NK-92 (cell line): Measurements from ENCODE around the gene AAGAB.
"Not testable (repeated sequence)": the region's sequence is repeated elsewhere in the genome, so short reads cannot be mapped to it uniquely, and the experiment has no call there.

Experiments
- DNase-seq: peaks from one replicate; lab custom pipeline; 2025; ENCODE audit not compliant: unreplicated experiment; lab: John Stamatoyannopoulos, UW

Gene AAGAB

DNA sequence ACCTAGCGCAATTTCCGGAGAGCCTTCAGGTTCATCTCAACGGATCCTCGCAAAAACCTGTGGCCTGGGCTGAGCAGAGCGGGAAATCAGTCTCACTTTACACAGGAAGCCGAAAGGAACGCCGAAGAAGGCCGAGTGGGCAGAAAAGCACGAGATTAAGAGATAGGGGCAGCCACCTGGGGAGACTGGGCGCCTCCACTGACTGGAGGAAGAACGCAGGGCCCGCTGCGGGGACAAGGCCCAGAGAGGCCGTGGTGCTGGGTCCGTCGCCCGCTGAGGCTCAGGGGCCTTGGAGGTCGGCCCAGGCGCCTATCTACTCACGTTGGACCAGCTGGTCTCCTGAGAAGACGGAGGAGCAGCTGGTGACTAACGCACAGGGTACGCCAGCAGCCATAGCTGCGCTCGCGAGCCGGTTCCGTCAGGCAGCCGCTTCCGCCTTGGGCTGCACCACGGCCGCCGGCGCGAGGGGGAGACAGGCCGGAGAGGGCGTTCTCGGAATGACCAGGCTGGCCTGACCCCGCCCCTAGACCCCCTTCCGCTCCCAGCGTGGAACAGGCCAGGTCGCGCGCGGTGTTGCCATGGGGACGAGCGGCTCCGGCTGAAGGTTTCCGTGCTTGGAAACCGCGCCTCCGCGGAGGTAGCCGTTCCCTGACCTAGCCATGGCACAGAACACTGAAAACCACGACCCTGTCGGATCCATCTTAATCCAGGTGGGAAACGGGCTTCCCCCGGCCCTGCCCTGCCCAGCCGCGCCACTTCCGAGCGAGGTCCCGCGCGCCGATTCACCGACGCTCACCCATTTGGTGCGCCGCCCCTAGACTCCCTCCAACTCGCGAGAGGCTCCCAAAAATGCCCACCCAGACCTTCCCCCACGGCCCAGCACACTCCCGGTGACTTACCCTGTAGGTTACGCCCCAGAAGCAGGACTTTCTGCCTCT is at the start of gene AAGAB, which contains the start of gene IQCH:
TSS of gene AAGAB (minus strand) at position 424 of the 938 bp plus-strand sequence. CDS start at position 394, 30 bp downstream.
TSS of gene IQCH (plus strand) at position 549 of the 938 bp plus-strand sequence. CDS start at position 660, 111 bp downstream.
- peak; percentile 71 for DNase-seq

- no peak for DNase-seq
These were observed 49.3 kb upstream of the AAGAB start for GRCh38 chr15:67303490-67304363.

- no peak for DNase-seq
These were observed 46.0 kb upstream of the AAGAB start for GRCh38 chr15:67300266-67301025.

DNA sequence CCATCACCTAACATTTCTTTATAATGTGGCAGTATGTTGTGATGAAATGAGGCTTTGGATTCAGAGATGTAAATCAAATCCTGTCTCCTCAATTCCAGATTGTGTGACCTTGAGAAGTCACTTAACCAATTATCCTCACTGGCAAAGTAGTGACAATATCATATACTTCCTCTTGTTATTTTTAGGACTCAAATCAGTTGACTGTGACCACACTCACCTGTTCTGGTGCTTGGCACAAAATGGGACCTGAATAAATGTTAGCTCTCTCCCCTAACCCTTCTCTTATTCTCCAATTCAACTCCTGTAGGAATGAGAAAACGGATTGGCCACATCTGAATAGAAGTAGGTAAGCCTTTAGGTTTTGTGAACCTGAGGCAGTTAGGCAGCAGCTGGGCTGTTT is 42.2 kb upstream of the AAGAB start:
- DNase-seq, result no peak

DNA sequence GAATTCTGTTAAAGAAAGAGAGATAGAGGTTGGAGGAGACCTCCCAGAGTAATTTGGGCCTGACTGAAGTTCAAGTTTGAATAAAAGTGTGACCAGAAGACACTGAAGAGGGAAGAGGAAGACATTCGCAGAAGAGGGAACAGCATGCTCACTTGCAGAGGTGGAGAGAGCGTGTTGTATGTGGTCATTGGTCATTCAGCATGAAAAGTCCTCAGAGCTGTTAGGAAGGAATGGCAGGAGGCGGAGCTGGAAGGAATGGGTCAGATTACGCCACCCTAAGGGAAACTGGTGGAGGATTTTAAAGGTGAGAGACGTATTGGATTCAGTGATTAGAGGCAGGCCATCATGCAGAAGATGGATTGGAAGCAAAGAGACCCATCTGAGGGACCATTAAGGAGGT is 41.7 kb upstream of the AAGAB start:
- no peak for DNase-seq

- DNase-seq, result no peak
These were observed 35.9 kb upstream of the AAGAB start for GRCh38 chr15:67290319-67290718.

- DNase-seq, result not testable (repeated sequence)
These were observed 31.9 kb upstream of the AAGAB start for GRCh38 chr15:67286400-67286799.

GRCh38 chr15:67285625-67286024 is 31.2 kb upstream of the AAGAB start:
- not testable (repeated sequence) for DNase-seq

- no peak for DNase-seq
These were observed 27.3 kb upstream of the AAGAB start for GRCh38 chr15:67281714-67282113.

DNA sequence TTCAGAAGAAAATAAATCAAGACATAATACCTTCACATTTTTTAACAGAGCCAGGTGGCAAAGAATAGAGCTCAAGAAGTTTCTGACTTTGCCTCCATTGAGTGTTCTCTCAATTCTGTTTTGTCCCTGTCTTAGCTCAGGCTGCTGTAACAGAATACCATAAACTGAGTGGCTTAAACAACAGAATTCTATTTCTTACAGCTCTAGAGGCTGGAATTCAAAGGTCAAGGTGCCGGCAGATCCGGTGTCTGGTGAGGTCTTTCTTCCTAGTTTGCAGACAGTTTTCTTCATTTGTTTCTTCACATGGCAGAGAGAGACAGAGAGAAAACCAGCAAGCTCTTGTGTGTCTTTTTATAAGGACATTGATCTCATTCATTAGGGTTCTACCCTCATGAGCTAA is 25.8 kb upstream of the AAGAB start:
- no peak for DNase-seq

DNA sequence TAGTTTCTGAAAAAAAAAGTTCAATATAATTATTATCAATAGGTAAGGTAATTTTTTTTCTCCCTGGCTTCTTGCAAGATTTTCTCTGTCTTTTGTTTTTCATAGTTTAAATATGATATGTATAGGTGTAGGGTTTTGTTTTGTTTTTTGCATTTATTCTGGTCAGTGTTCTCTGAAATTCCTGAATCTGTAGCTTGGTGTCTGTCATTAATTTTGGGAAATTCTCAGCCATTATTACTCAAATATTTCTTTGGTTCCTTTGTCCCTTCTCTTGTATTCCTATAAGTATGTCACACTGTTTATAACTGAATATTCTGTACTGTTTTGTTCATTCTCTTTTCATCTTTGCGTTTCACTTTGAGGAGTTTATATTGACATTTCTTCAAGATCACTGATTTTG is 22.2 kb upstream of the AAGAB start:
- no peak for DNase-seq

DNA sequence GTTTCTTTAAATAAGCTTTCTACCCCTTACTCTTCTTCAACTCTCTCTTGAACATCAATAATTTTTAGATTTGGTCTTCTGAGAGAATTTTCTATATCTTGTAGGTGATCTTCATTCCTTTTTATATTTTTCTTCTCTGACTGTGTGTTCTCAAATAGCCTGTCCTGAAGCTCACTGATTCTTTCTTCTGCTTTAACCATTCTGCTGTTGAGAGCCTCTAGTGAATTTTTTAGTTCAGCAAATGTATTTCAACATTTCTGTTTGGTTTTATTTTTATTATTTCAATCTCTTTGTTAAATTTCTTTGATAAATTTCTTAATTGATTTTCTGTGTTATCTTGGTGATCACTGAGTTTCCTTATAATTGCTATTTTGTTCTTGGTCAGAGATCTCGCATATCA is 19.8 kb upstream of the AAGAB start:
- no peak for DNase-seq

GRCh38 chr15:67267951-67268941 is 13.8 kb upstream of the AAGAB start:
- DNase-seq, result no peak

GRCh38 chr15:67267440-67267839 is 13.0 kb upstream of the AAGAB start:
- no peak for DNase-seq

- no peak for DNase-seq
These were observed 12.4 kb upstream of the AAGAB start for GRCh38 chr15:67266870-67267269.

DNA sequence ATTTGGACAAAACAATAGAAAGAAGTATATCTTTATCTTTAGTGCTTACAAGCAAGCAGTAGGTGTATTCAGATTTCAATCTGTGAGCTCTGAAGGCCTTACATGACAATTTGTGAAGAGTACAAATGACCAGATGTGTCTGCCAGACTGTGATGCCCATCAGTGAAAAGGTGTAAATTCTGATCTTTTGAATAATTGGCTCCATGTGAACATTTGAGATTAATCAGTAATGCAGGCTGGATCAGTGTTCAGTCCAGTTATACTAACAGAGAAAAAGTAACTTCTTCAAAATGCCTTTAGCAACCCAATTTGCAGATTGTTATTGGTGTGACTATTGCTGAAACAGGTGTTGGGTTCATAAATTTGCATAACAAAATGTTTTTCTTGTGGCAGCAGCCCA is 5.3 kb upstream of the AAGAB start:
- DNase-seq, result no peak

GRCh38 chr15:67259379-67259778 is 4.9 kb upstream of the AAGAB start:
- DNase-seq, result no peak

- DNase-seq, result not testable (repeated sequence)
These were observed 4.0 kb upstream of the AAGAB start for GRCh38 chr15:67258412-67258811.

DNA sequence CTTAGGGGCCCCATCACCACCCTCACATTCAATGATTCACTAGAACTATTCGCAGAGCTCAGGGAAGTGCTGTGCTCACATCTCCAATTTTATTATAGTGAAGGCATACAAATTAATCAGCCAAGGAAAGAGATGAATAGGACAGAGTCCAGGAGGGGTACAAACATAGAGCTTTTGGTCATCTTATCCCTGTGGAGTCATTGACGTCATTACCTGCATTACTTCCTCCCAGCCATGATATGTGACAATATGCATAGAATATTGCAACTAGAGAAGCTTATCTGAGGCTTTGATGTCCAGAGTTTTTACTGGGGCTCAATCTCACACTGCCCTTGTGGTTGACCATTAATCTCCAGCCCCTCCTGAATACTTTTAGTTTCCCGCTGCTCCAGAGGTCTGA is 1.6 kb upstream of the AAGAB start:
- DNase-seq, result no peak
